ENCODE data around the gene L3MBTL4.

L3MBTL4 gene

DNA sequence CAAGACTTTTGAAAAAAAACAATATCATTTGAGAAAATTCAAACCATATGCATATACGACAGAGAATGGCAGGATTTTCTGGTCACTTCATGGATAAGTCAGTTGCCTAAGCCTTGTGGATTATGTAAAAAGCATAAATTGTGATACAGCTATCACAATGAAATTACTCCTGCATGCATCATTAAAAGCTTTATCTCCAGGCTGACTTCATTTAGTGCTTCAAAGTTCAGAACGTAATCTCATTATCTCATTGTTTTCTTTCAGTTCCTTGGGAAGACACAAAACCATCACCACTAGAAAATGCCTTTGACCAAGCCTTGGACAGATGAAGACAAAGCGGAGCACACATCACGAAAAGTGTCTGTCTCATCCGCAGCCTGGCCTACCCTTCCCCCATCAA, 57.0 kb downstream of the L3MBTL4 start:
- Histone ChIP-seq H3K9me3 (ENCODE audit: severe bottlenecking) (no peaks in the 10 kb centered on the region), H3K4me3 (ENCODE audit: low read depth, low read length) (no peak overlapping the region), H3K27me3 (ENCODE audit: insufficient read depth, low read depth, severe bottlenecking) (peaks cover 3% of the 10 kb centered on the region), H3K27ac (no peak overlapping the region), H3K36me3 (no peaks in the 10 kb centered on the region)
- DNase-seq: no peak
- TF ChIP-seq, protein P1, sequence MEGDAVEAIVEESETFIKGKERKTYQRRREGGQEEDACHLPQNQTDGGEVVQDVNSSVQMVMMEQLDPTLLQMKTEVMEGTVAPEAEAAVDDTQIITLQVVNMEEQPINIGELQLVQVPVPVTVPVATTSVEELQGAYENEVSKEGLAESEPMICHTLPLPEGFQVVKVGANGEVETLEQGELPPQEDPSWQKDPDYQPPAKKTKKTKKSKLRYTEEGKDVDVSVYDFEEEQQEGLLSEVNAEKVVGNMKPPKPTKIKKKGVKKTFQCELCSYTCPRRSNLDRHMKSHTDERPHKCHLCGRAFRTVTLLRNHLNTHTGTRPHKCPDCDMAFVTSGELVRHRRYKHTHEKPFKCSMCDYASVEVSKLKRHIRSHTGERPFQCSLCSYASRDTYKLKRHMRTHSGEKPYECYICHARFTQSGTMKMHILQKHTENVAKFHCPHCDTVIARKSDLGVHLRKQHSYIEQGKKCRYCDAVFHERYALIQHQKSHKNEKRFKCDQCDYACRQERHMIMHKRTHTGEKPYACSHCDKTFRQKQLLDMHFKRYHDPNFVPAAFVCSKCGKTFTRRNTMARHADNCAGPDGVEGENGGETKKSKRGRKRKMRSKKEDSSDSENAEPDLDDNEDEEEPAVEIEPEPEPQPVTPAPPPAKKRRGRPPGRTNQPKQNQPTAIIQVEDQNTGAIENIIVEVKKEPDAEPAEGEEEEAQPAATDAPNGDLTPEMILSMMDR (IDR thresholded peaks at IDR 0.05; ENCODE audit: low read depth, low read length): no peak

DNA sequence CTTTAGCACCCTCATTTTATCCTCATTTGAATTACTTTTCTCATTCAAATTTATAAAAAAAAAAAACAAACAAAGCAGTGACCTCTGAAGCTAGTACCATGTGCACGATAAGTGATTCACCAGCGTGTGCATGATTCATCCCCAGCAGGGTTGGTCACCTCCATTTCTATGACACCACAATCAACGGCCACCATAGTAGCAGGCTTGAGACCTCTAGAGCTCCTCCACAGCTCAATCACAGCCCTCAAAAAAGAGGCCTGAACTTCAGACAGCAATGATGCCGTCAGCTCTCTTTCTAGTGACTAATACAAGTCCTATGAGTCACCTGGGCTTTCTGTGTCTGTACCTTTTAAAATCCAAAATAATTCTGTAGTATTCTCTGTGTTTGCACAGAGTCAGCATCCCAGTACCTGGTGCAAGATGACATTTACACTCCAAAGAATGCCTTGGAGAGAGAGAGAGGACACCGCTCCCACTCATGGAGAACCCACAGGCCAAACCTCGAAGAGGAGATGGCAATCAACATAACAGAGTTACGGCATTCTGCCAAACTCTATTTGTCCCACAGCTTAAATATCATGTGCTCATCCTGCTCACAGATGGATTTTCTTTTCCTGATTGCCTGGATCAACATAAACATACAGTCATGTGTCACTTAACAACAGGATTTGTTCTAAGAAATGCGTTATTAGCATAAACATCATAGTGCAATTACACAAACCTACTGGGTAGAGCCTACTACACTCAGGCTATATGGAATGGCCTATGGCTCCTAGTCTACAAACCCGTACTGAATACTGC, 58.7 kb downstream of the L3MBTL4 start:
- Histone ChIP-seq H3K27ac (no peak overlapping the region), H3K4me3 (ENCODE audit: low read depth, low read length) (no peak overlapping the region), H3K9me3 (ENCODE audit: severe bottlenecking) (no peaks in the 10 kb centered on the region), H3K27me3 (ENCODE audit: insufficient read depth, low read depth, severe bottlenecking) (peaks cover 3% of the 10 kb centered on the region), H3K36me3 (no peaks in the 10 kb centered on the region)
- TF ChIP-seq, protein P1 (IDR thresholded peaks at IDR 0.05; ENCODE audit: low read depth, low read length): no peak
- DNase-seq: no peak

DNA sequence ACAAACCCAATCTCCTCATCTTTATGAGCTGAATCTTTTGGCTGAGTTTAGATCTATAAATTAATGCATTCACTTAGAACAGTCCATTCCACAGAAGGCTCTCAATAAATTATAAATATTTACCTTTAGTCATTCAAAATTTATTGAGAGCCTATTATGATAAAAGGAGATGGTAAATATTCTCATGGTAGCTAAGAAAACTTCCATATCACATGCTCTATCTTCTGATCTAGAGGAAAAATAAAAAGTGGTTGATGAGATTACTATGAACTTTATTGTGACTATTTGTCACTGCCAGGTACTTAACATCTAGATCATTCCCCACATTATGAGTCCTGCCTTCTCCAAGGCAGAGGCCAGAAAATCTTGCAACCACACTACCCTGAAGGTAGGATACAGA, 62.4 kb downstream of the L3MBTL4 start:
- Histone ChIP-seq H3K9me3 (ENCODE audit: severe bottlenecking) (no peaks in the 10 kb centered on the region), H3K36me3 (no peaks in the 10 kb centered on the region), H3K27ac (no peak overlapping the region), H3K4me3 (ENCODE audit: low read depth, low read length) (no peak overlapping the region), H3K27me3 (ENCODE audit: insufficient read depth, low read depth, severe bottlenecking) (peaks cover 5% of the 10 kb centered on the region)
- DNase-seq: no peak
- TF ChIP-seq, protein P1 (IDR thresholded peaks at IDR 0.05; ENCODE audit: low read depth, low read length): no peak

DNA sequence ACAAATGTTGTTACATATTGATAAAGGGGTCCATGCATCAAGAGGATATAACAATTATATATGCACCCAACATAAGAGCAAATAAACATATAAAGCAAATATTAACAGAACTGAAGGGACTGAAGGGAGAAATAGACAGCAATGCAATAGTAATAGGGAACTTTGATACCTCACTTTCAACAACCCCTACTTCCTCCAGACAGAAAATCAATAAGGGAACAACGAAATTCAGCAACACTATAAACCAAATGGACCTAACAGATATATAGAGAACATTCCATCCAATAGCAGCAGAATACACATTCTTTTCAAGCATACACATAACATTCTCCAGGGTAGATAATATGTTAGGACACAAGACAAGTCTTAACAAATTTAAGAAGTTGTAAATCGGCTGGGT, 71.7 kb downstream of the L3MBTL4 start:
- no peaks in the 10 kb centered on the region for H3K36me3 ChIP-seq
- TF ChIP-seq, protein P1 (IDR thresholded peaks at IDR 0.05; ENCODE audit: low read depth, low read length): no peak
- H3K27me3 ChIP-seq (ENCODE audit: insufficient read depth, low read depth, severe bottlenecking): no peaks in the 10 kb centered on the region
- no peaks in the 10 kb centered on the region for H3K9me3 ChIP-seq (ENCODE audit: severe bottlenecking)
- no peak overlapping the region for H3K4me3 ChIP-seq (ENCODE audit: low read depth, low read length)
- DNase-seq: no peak
- H3K27ac ChIP-seq: no peak overlapping the region

DNA sequence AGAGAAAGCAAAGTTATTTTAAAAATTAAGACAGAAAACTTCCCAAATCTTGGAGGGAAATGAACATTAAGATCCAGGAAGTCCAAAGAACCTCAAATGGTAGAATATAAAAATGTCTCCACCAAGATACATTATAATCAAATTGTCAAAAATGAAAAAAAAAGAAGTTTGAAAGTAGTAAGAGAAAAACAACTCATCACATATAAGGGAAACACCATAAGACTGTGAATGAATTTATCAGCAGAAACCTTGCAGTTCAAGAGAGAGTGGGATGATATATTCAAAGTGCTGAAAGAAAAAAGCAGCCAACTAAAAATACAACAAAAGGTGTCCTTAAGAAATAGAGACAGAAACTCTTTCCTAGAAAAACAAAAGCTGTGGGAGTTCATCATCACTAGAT, 73.0 kb downstream of the L3MBTL4 start:
- DNase-seq: no peak
- Histone ChIP-seq H3K4me3 (ENCODE audit: low read depth, low read length) (no peak overlapping the region), H3K27me3 (ENCODE audit: insufficient read depth, low read depth, severe bottlenecking) (no peaks in the 10 kb centered on the region), H3K27ac (no peak overlapping the region), H3K9me3 (ENCODE audit: severe bottlenecking) (no peaks in the 10 kb centered on the region), H3K36me3 (no peaks in the 10 kb centered on the region)
- TF ChIP-seq, protein P1 (IDR thresholded peaks at IDR 0.05; ENCODE audit: low read depth, low read length): no peak

DNA sequence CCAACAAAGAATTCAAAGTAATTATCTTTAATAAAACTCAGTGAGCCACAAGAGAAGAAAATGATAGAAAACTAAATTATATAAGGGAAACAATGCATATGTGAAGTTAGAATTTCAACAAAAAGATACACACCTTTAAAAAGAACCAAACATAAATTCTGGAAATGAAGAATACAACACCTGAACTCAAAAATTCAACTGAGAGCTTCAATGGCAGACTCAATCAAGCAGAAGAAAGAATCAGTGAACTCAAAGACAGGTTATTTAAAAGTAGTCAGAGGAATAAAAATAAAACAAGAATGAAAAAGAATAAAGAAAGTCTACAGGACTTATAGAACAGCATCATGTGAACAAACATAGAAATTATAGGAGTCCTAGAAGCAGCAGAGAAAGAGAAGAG, 73.4 kb downstream of the L3MBTL4 start:
- TF ChIP-seq, protein P1 (IDR thresholded peaks at IDR 0.05; ENCODE audit: low read depth, low read length): no peak
- no peaks in the 10 kb centered on the region for H3K36me3 ChIP-seq

More for the DNA sequence above, 73.4 kb downstream of the L3MBTL4 start:
- Histone ChIP-seq H3K4me3 (ENCODE audit: low read depth, low read length) (no peak overlapping the region), H3K9me3 (ENCODE audit: severe bottlenecking) (no peaks in the 10 kb centered on the region), H3K27ac (no peak overlapping the region), H3K27me3 (ENCODE audit: insufficient read depth, low read depth, severe bottlenecking) (no peaks in the 10 kb centered on the region)
- DNase-seq: no peak

All from WERI-Rb-1 (cell line).